GM18517 (cell line): ENCODE measurements around the gene PDILT.

Experiments used
- ATAC-seq: cut with Tn5 transposase; IDR thresholded peaks from one replicate; pipeline ENCODE4 v1.9.1; 2021; ENCODE audit warnings: mild to moderate bottlenecking, moderate library complexity; ENCODE audit not compliant: unreplicated experiment

The PDILT gene

DNA sequence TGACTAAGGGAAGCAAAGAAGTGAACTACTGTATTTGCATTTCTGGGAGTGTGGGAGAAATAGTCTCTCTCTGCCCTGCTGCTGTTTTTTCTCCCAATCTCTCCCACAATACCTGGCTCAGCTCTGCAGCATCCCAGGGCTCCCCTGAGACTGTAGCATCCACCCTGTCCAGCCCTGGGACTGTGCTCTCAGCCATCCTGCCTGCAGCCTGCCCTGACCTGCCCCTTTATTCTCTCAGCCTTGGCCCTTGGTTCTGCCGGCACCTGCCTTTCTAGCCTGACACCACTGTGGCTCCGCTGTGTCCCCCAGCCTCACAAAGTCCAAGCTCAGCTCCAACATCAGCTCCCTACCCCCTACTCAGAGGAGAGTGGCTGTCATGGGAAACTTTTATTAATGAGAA lies 1.9 kb downstream of the PDILT start:
- no peak for ATAC-seq

GRCh38 chr16:20401475-20402016 lies 3.0 kb downstream of the PDILT start:
- ATAC-seq = no peak

- ATAC-seq = no peak
Observed at GRCh38 chr16:20401066-20401465, 3.5 kb downstream of the PDILT start.

DNA sequence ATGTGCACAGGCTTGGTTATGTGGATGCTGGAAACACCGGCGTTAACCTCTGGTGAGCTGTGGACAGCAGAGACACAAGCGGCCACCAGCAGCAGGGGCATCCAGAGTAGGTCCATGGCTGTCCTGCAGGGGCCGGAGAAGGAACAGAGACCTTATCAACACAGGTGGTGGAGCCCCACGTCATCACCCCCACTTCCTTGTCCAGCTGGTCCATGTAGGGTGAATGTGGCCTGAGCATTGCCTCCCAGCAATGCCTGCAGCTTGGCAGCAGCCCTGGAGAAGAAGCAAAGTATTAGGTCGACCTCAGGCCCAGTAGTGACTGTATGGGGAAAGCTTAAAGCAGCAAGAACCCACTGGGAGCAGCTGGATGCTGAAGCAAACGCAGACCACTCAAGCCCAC lies 5.4 kb downstream of the PDILT start:
- no peak for ATAC-seq

DNA sequence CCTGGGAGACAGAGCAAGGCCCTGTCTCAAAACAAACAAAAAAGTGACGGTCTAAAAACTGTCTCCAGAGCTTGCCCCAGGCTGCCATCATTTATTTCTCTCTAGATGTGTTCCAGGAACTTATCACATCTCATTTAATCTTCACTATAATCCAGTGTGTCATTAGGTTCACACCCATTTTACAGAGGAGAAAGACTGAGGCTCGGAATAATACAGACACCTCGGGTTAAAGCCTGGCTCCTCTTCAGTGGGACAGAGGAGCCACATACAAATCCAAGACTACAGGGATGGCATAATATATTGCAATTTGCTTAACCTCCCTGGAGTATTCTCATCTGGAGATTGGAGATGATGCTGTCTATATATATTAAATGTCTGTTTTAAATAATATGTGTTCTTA lies 5.9 kb downstream of the PDILT start:
- ATAC-seq = no peak

- ATAC-seq = no peak
Observed at GRCh38 chr16:20397468-20398074, 7.0 kb downstream of the PDILT start.

DNA sequence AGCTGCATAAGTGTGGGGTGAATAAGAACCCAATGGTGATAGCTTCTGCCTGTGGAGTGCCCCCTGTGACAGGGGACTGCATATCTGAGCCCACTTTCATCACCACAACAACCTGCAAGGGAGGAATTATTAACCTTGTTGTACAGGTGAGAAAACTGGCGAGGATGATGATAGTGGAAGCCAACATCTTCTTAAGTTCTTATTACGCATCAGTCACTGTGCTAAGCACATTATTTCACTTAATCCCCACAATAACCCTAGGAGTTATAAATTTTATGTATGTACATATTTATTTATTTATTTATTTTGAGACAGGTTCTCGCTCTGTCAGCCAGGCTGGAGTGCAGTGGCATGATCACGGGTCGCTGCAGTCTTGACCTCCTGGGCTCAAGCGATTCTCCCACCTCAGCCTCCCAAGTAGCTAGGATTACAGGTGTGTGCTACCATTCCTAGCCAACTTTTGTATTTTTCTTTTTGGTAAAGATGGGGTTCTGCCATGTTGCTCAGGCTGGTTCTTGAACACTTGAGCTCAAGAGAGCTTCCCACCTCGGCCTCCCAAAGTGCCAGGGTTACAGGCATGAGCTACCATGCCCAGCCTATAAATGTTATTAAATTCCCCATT lies 7.6 kb downstream of the PDILT start:
- no peak for ATAC-seq

DNA sequence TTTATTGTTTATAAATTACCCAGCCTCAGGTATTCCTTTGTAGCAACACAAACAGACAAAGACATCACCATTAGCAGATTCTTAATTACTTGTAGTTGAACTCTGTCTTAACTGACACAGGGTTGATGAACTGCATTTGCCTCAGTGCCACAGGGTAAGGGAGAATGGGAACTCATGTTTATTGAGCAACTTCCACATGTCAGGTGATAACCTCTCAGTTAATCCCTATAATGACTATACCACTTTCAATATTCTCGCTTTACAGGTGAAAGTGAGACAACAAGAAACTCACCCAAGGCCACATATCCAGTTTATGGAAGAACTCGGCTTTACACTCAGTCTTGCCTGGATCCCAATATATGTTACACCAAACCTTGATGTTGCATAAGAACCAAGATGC lies 8.6 kb downstream of the PDILT start:
- no peak for ATAC-seq

DNA sequence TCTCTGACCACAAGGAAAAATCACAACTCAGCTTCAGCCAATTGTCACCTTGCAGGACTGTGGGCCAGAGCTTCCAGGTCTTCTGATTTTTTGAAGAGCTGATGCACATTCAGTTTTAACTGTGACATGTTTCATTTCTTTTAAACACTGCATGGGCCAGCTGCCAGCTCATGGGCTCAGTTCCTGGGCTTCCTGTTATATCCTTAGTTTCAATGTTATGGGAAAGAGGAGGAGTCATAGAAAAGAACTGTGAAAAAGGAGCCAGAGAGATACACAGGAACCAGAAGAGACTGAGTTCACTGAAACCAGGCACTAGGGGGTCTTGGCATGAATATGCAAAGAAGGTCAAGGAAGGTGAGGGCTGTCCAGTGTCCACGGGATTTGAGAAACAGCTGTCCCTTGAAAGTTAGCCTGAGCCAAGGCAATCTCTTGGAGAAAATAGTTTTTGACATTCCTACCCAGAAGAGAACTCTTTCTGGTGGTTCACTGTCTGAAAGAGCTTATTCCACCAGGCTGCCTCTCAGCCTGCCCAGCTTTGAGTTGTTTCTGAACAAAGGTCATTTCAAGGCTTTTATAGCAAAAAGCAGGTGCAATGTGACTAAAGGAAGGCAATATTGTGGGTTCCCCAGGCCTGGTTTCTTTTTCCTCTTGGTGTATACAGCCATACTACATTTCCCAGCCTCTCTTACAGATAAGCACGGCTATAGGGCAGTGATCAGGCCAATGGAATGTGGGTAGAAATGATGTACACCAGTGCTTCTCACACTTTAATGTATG lies 10.5 kb downstream of the PDILT start:
- ATAC-seq = no peak

- ATAC-seq = no peak
Observed at GRCh38 chr16:20391045-20391444, 13.5 kb downstream of the PDILT start.

- ATAC-seq = no peak
Observed at GRCh38 chr16:20388854-20389253, 15.7 kb downstream of the PDILT start.

GRCh38 chr16:20387978-20388377 lies 16.6 kb downstream of the PDILT start:
- ATAC-seq = no peak

DNA sequence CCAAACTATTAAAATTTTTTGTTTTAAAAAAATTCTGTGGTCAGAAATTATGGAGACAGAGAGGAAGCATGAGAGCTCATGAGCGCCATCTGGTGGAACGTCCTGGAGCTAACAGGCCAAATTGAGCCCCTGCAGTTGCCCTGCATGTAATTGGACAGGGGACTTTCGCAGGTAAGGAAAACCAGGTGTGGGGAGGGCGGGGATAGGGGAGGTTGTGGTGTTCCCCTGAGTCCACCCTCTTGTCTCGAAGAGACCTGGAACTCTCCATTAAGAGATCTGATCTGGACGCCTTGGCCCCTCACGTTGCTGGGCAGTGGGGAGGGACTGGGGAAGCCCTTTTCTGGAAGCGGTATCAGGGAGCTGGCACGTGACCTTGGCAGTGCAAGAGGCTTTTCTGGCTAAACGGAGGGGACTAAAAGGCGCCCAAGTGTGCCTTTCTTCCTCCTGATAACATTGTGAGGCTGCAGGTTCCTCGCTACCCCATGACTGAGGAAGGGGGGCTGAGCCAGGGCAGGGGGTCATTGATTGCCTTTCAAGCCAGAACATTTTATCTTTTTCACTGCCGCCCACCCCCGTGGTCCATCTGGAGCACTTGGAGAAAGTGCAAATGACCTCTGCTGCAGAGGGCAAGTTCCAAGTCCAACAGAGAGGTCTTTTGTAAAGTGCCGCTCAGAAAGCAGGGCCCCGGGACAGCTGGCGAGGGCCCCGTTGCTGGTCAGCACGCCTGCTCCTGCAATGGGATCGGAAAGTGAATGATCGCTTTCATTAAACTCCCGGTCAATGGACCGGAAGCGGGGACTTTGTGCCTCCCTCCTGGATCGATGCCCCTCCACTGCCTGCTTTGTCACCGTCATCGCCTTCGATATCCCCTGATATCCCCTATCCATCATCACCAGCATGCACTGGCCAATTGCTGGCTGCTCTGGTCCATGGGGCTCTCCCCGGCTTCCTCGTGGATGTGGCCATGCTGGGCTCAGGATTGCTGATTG lies 18.4 kb downstream of the PDILT start:
- ATAC-seq = no peak

DNA sequence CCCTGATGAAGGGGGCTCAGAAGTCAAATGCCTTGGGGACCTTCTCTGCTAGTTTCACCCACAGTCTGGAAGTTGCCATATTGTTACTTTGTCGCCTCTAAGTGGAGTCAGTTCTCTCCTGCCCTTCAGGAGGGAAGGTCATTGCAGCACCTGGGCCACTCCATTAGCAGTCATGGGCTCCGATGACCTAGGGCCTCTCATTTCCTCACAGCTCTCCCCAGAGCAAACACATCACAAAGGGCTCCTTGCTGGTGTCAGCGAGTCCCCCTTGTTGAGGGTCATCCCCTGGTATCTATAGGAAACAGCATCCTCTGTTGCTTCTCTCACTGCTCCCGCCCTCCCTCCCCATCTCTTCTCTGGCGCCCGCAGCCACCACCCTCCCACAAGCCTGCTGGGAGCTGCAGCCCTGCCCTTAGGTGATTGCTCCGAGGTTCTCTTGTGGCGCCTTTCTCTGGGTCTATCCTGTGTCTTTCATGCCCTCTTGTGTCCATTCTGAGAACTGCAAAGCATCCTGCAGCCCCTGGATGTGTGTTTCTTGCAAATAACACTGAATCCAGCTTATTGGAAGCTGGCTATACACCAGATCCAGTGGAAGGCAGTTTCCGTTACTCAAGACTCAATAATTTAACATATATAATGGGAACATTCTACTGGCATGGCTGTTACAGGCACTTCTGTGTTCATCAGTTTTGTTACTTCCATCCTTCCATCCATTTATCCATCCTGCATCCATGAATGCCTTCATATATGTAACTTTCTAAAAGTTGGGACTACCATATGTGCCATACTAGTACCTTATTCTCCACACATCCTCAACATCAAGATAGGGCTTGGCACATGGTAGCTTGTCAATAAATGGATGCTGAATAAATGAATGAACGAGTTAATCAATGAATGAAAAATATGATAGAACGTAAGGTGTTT lies 21.2 kb downstream of the PDILT start:
- no peak for ATAC-seq

DNA sequence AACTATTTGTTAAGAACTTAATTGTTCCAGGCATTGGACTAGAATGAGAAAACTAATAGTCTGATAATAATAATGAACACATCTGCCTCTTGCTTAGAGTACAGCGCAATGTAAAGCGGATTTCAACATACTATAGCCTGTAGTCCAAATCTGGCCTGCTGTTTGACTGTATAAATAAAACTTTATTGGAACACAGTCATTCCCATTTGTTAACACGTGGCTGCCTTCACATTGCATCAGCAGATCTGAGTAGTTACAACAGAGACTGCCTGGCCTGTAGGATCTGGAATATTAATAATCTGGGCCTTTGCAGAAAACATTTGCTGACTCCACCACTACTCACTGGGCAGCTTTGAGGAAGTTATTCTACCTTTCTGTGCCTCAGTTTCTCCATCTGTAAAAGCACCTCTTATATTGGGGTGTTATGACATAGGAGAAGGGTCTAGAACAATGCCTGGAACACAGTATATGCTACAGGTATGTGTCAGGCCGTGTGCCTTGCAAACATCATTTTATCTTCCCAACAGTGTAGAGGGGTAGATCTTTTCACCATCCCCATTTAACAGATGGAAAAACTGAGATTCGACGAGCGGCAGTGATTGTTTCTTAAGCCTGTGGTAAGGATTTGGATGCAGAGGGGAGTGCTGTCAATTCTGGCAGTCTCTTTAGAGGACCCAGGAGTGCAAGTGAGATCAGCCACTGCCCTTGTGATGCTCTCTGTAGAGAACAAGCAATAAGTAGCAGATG lies 22.2 kb downstream of the PDILT start:
- no peak for ATAC-seq

DNA sequence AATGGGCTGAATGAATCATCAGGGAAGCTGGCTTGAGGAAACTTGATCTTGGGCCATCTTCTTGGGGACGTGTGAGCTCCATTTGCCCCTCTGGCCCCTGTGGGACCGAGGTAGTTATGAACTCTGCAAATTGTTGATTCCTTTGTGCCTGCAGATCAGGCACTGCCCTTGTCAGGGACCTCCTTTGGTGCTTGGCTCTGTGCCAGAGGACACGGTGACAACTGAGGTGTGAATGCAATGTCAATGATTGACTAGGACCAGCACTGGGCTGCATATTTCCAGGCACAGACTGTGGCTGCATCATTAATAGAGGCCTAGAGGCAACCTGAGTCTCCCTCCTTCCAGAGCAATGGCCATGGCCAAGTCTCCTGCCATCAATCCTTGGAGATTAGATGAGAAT lies 23.8 kb downstream of the PDILT start:
- no peak for ATAC-seq

- no peak for ATAC-seq
Observed at GRCh38 chr16:20377181-20377580, 27.4 kb downstream of the PDILT start.

GRCh38 chr16:20372701-20373100 lies 31.8 kb downstream of the PDILT start:
- no peak for ATAC-seq

- ATAC-seq = no peak
Observed at GRCh38 chr16:20369452-20370054, 35.0 kb downstream of the PDILT start.
